H1 (cell line): ENCODE results near the gene MFGE8. TPM values are rescaled to one million over a fixed set of nuclear protein-coding genes. Genes with fewer than 3 reads are reported as not detected.

Source experiments
- CTCF ChIA-PET: fragments of 300-600 bp; sonication (Branson Sonifier 250); formaldehyde crosslinking; loops from one replicate; lab custom pipeline; 2021; ENCODE audit not compliant: partially characterized antibody; lab: Charles Lee
- POLR2A ChIA-PET: fragments of 300-600 bp; sonication (Branson Sonifier 250); formaldehyde crosslinking; loops from one replicate; lab custom pipeline; 2021; ENCODE audit warnings: inconsistent platforms; ENCODE audit not compliant: partially characterized antibody; lab: Charles Lee
- DNase-seq, 2 experiments: peaks; one replicate each; pipeline versions ENCODE4 v3.0.0 to v3.0.0-alpha.2; 2010 to 2022; ENCODE audit warnings: low spot score in 2 of 2, low read depth in 1 of 2, mixed read lengths in 1 of 2
- FAIRE-seq: peaks from 2 replicates; lab custom pipeline; 2011; peaks lifted over from hg19 to GRCh38; lab: Jason Lieb, UNC
- H2AFZ ChIP-seq: 2 replicates; pipeline ENCODE4 v1.8.1; 2012; ENCODE audit warnings: low read length, inconsistent platforms
- H2AK5ac ChIP-seq: 2 replicates; pipeline ENCODE4 v1.6.1; 2013; ENCODE audit warnings: low read depth, low read length
- H2BK120ac ChIP-seq: replicated peaks from 2 replicates; pipeline ENCODE3; 2013; ENCODE audit warnings: low read depth, low read length, inconsistent platforms
- H2BK12ac ChIP-seq: 2 replicates; pipeline ENCODE4 v1.6.1; 2013; ENCODE audit warnings: low read depth, low read length
- H2BK15ac ChIP-seq: 2 replicates; pipeline ENCODE4 v1.6.1; 2013; ENCODE audit warnings: low read length
- H2BK20ac ChIP-seq: 2 replicates; pipeline ENCODE4 v1.6.1; 2013; ENCODE audit warnings: low read length
- H2BK5ac ChIP-seq: 2 replicates; pipeline ENCODE4 v1.6.1; 2013; ENCODE audit warnings: low read depth, low read length
- H3K14ac ChIP-seq: 2 replicates; pipeline ENCODE4 v1.6.1; 2013; ENCODE audit warnings: inconsistent platforms; ENCODE audit not compliant: insufficient read length
- H3K18ac ChIP-seq: 2 replicates; pipeline ENCODE4 v1.6.1; 2013; ENCODE audit warnings: low read length; ENCODE audit errors: extremely low read depth
- H3K23ac ChIP-seq: 2 replicates; pipeline ENCODE4 v1.6.1; 2013; ENCODE audit warnings: inconsistent platforms; ENCODE audit not compliant: insufficient read length
- H3K23me2 ChIP-seq: 2 replicates; pipeline ENCODE4 v1.6.1; 2013; ENCODE audit warnings: low read depth, low read length
- H3K27ac ChIP-seq: 2 replicates; pipeline ENCODE4 v1.6.1; 2011; ENCODE audit warnings: low read depth, low read length, inconsistent platforms
- H3K27me3 ChIP-seq, 4 experiments: replicated peaks in 1 of 4; 1 replicate in 1 of 4; 2 replicates in 3 of 4; pipeline versions ENCODE4 v1.6.1 to v1.8.1; 2011 to 2013; ENCODE audit warnings: low read length in 3 of 4, mild to moderate bottlenecking in 3 of 4, inconsistent platforms in 2 of 4, mixed read lengths in 2 of 4, moderate library complexity in 1 of 4; ENCODE audit not compliant: control insufficient read depth in 3 of 4, insufficient read depth in 3 of 4; ENCODE audit errors: extremely low read depth in 1 of 4
- H3K36me3 ChIP-seq, 4 experiments: 2 replicates each; pipeline versions ENCODE4 v1.6.1 to v1.8.1; 2011 to 2013; ENCODE audit warnings: mild to moderate bottlenecking in 4 of 4, low read length in 3 of 4, moderate library complexity in 2 of 4, control low read depth in 1 of 4, inconsistent platforms in 1 of 4; ENCODE audit not compliant: insufficient read depth in 4 of 4, control insufficient read depth in 2 of 4
- H3K4ac ChIP-seq: replicated peaks from 2 replicates; pipeline ENCODE3; 2013; ENCODE audit warnings: low read length, low read depth, mixed read lengths, inconsistent platforms; ENCODE audit not compliant: insufficient read length
- H3K4me1 ChIP-seq, 4 experiments: replicated peaks in 1 of 4; 1 replicate in 1 of 4; 2 replicates in 3 of 4; pipeline versions ENCODE4 v1.6.1 to v1.8.1; 2011 to 2013; ENCODE audit warnings: low read length in 3 of 4, inconsistent platforms in 2 of 4, mixed read lengths in 1 of 4; ENCODE audit not compliant: insufficient read depth in 4 of 4, control insufficient read depth in 3 of 4
- H3K4me2 ChIP-seq, 2 experiments: 2 replicates each; pipeline versions ENCODE4 v1.6.1 to v1.8.1; 2011 to 2013; ENCODE audit warnings: low read depth in 2 of 2, low read length in 2 of 2, control low read depth in 1 of 2, inconsistent platforms in 1 of 2, mild to moderate bottlenecking in 1 of 2; ENCODE audit not compliant: insufficient read depth in 1 of 2
- H3K4me3 ChIP-seq, 4 experiments: fragments of 200-600, 300-600 bp in 1 of 4; sonication (generic), shearing (Covaris generic), sonication (Bioruptor Twin) in 1 of 4; 2 replicates each; pipeline versions ENCODE4 v1.5.1 to v1.8.1; 2011 to 2016; ENCODE audit warnings: low read length in 4 of 4, low read depth in 3 of 4, control low read depth in 2 of 4, inconsistent platforms in 2 of 4, mild to moderate bottlenecking in 2 of 4, mixed read lengths in 1 of 4, moderate library complexity in 1 of 4; ENCODE audit not compliant: insufficient read depth in 2 of 4; ENCODE audit errors: extremely low read depth in 1 of 4
- H3K56ac ChIP-seq: replicated peaks from 2 replicates; pipeline ENCODE3; 2013; ENCODE audit warnings: low read depth, mild to moderate bottlenecking, mixed read lengths, low read length, inconsistent platforms; ENCODE audit not compliant: insufficient read length
- H3K79me1 ChIP-seq: 2 replicates; pipeline ENCODE4 v1.6.1; 2013; ENCODE audit warnings: low read depth, low read length, control low read depth
- H3K79me2 ChIP-seq, 2 experiments: 2 replicates each; pipeline versions ENCODE4 v1.6.1 to v1.8.1; 2012 to 2013; ENCODE audit warnings: low read length in 2 of 2, mild to moderate bottlenecking in 2 of 2, inconsistent platforms in 1 of 2; ENCODE audit not compliant: insufficient read depth in 2 of 2, control insufficient read depth in 1 of 2
- H3K9ac ChIP-seq, 4 experiments: replicated peaks in 1 of 4; 1 replicate in 1 of 4; 2 replicates in 3 of 4; pipeline versions ENCODE4 v1.6.1 to v1.8.1; 2011 to 2013; ENCODE audit warnings: low read depth in 3 of 4, low read length in 3 of 4, control low read depth in 2 of 4, mild to moderate bottlenecking in 2 of 4, moderate library complexity in 2 of 4, inconsistent platforms in 1 of 4; ENCODE audit errors: extremely low read depth in 1 of 4
- H3K9me3 ChIP-seq, 2 experiments: 2 replicates each; pipeline versions ENCODE4 v1.6.1 to v1.8.1; 2012 to 2013; ENCODE audit warnings: mild to moderate bottlenecking in 2 of 2, moderate library complexity in 2 of 2, control low read depth in 1 of 2, inconsistent platforms in 1 of 2, low read depth in 1 of 2, low read length in 1 of 2, mixed read lengths in 1 of 2; ENCODE audit not compliant: insufficient read depth in 2 of 2
- H4K20me1 ChIP-seq, 2 experiments: replicated peaks in 1 of 2; 2 replicates each; pipeline versions ENCODE3 to v1.8.1; 2011 to 2013; ENCODE audit warnings: inconsistent platforms in 2 of 2, low read length in 2 of 2, mild to moderate bottlenecking in 1 of 2; ENCODE audit not compliant: insufficient read depth in 2 of 2, control insufficient read depth in 1 of 2
- H4K5ac ChIP-seq: 2 replicates; pipeline ENCODE4 v1.6.1; 2013; ENCODE audit warnings: low read length, low read depth, mixed read lengths, inconsistent platforms; ENCODE audit not compliant: insufficient read length
- H4K8ac ChIP-seq: 2 replicates; pipeline ENCODE4 v1.8.0; 2013; ENCODE audit warnings: mild to moderate bottlenecking, moderate library complexity, low read length, inconsistent platforms; ENCODE audit not compliant: insufficient read depth; ENCODE audit errors: extremely low read depth
- H4K91ac ChIP-seq: replicated peaks from 2 replicates; pipeline ENCODE3; 2013; ENCODE audit warnings: low read length, mixed read lengths, inconsistent platforms; ENCODE audit not compliant: insufficient read length
- MAFK ChIP-seq: IDR thresholded peaks from 2 replicates; pipeline ENCODE4 v1.6.1; 2012; ENCODE audit warnings: low read depth, mild to moderate bottlenecking, improper control_type of control experiment, low read length
- TEAD4 ChIP-seq: IDR thresholded peaks from 2 replicates; pipeline ENCODE4 v1.6.1; 2012; ENCODE audit warnings: low read depth, low read length, inconsistent platforms, mixed read lengths
- YY1 ChIP-seq: IDR thresholded peaks from 2 replicates; pipeline ENCODE4 v1.6.1; 2011; ENCODE audit warnings: low read depth, mild to moderate bottlenecking, low read length
- WGBS, 2 experiments: shearing (Covaris generic) in 1 of 2; methylation state at CpG; one replicate each; pipeline versions ENCODE4 v1.1.6 to v1.1.7; 2013 to 2015; ENCODE audit warnings: low lambda C conversion rate in 2 of 2, mixed read lengths in 2 of 2, inconsistent platforms in 1 of 2, low coverage in 1 of 2, missing lambda C conversion rate in 1 of 2; ENCODE audit not compliant: insufficient replicate concordance in 2 of 2, insufficient coverage in 1 of 2, insufficient read length in 1 of 2; ENCODE audit errors: extremely low coverage in 1 of 2, missing lambda C conversion rate in 1 of 2; 5-methylcytosine and 5-hydroxymethylcytosine counted together
- polyA plus RNA-seq, 7 experiments: library from polyadenylated mRNA; depleted of rRNA in 3 of 7; stranded (reverse) in 5 of 7; unstranded in 2 of 7; fragments of >200 nt in 5 of 7; fragments of 200-250 nt in 2 of 7; gene quantifications; 1 replicate in 5 of 7; 2 replicates in 1 of 7; 4 replicates in 1 of 7; pipeline versions ENCODE4 v1.2.1 to v1.2.3, GENCODE V29; 2011 to 2013; ENCODE audit warnings: missing spikeins in 2 of 7, mixed read lengths in 2 of 7
- total RNA-seq: library from RNA; stranded (reverse); fragmentation: NEBNext Ultra II Directional; extraction: Animal tissue kit (Norgen Biotek cat#: 25700); gene quantifications from 2 replicates; pipeline ENCODE4 v1.2.1, GENCODE V29; 2021

Gene MFGE8
- total and polyA plus RNA-seq, 2 of the 8 experiments (the other 6 are each of a cell fraction or from before 2014, with no cell fraction given) = 1,237 to 2,117 TPM

- CTCF ChIA-PET = interaction anchor here (0.6 to 6.3 kb wide), 6 partner anchors 10 to 236 kb away, joined by 3 to 30 read pairs (median 4); no protein-coding TSS in a partner anchor
- Histone ChIP-seq H2BK15ac (no peak overlapping the region), H2BK12ac (no peak overlapping the region), H3K4me1 (peaks cover 0 to 8% (median 7%) of the 10 kb centered on the region in 4 experiments; a peak in 6 of 7 replicates), H3K4ac (no peak overlapping the region), H3K36me3 (peaks cover 3 to 17% (median 5%) of the 10 kb centered on the region in 4 experiments), H3K9me3 (no peaks in the 10 kb centered on the region), H3K27ac (no peak overlapping the region), H3K9ac (no peak overlapping the region), H2AK5ac (no peak overlapping the region), H3K79me1 (peaks cover 2% of the 10 kb centered on the region; the same call in 1 of the 2 replicates), H3K23me2 (peaks cover 9% of the 10 kb centered on the region; the same call in 1 of the 2 replicates), H3K27me3 (no peaks in the 10 kb centered on the region; a peak in 1 of 7 replicates), H2BK20ac (no peak overlapping the region), H3K18ac (no peak overlapping the region), H3K23ac (no peak overlapping the region), H4K20me1 (peaks cover 8 to 13% of the 10 kb centered on the region in 2 experiments), H3K79me2 (peaks cover 9 to 30% of the 10 kb centered on the region in 2 experiments), H3K4me2 (no peak overlapping the region), H3K4me3 (no peak overlapping the region), H3K56ac (no peak overlapping the region), H4K5ac (no peak overlapping the region), H4K8ac (no peak overlapping the region), H2BK5ac (no peak overlapping the region), H3K14ac (no peak overlapping the region), H2AFZ (no peak overlapping the region), H2BK120ac (no peak overlapping the region), H4K91ac (no peak overlapping the region)
- 97% methylated on average over 7 of the region's 10 CpGs; no CpG with 5 or more reads in 1 of the 2 experiments for WGBS, 2 experiments
- POLR2A ChIA-PET = interaction anchor here (0.6 to 27.2 kb wide), 5 partner anchors 22 to 285 kb away, joined by 3 to 607 read pairs (median 3); partner anchors contain the start of gene HAPLN3
- no peak for TF ChIP-seq YY1
- TF ChIP-seq MAFK = no peak
- no peak for TF ChIP-seq TEAD4
- FAIRE-seq (no peak), DNase-seq (no peak)
Measured at GRCh38 chr15:88915354-88915753, 2.2 kb upstream of the MFGE8 start.
